Hematopoietic multipotent progenitor cell treated with erythropoietin and hydrocortisone succinate and interleukin-3 and kit ligand, for 8 days (in vitro differentiated cells): ENCODE results near the gene ZNF2.

Experiments used
- DNase-seq: peaks from one replicate; pipeline ENCODE4 v3.0.0-alpha.2; 2015

ZNF2 gene

GRCh38 chr2:95207111-95207961, 41.7 kb downstream of the ZNF2 start, which contains the start of gene ZNF892:
TSS of gene ZNF892 (plus strand) at chr2:95207521. CDS start at chr2:95207816, 295 bp downstream.
- DNase-seq, result peak; percentile 86

GRCh38 chr2:95208106-95208505, 42.5 kb downstream of the ZNF2 start:
- no peak for DNase-seq

- DNase-seq, result no peak
Measured at GRCh38 chr2:95215018-95215612, 49.5 kb downstream of the ZNF2 start.

- no peak for DNase-seq
Measured at GRCh38 chr2:95220449-95220848, 54.8 kb downstream of the ZNF2 start.

GRCh38 chr2:95225658-95226057, 60.0 kb downstream of the ZNF2 start:
- DNase-seq, result no peak

- peak; percentile 45 for DNase-seq
Measured at GRCh38 chr2:95231723-95232122, 66.1 kb downstream of the ZNF2 start.

- no peak for DNase-seq
Measured at GRCh38 chr2:95232232-95232631, 66.6 kb downstream of the ZNF2 start.
